Endodermal cell (in vitro differentiated cells): Measurements from ENCODE around the gene PSMG1. TPM values are rescaled to one million over a fixed set of nuclear protein-coding genes. Genes with fewer than 3 reads are reported as not detected.
"Not testable (repeated sequence)": the region's sequence is repeated elsewhere in the genome, so short reads cannot be mapped to it uniquely, and the experiment has no call there.

ENCODE experiments used
- DNase-seq: peaks from one replicate; pipeline ENCODE4 v3.0.0-alpha.2; 2017
- H3K27ac ChIP-seq: 2 replicates; pipeline ENCODE4 v1.5.1; 2013; ENCODE audit warnings: mild to moderate bottlenecking, low read depth, low read length, moderate library complexity
- H3K27me3 ChIP-seq: 2 replicates; pipeline ENCODE4 v1.6.1; 2013; ENCODE audit warnings: mild to moderate bottlenecking, low read length, moderate library complexity; ENCODE audit not compliant: insufficient read depth, control insufficient read depth, poor library complexity, severe bottlenecking
- H3K36me3 ChIP-seq: 2 replicates; pipeline ENCODE4 v1.7.0; 2013; ENCODE audit warnings: mild to moderate bottlenecking, low read length, moderate library complexity; ENCODE audit not compliant: control insufficient read depth, insufficient read depth
- H3K4me1 ChIP-seq: one replicate; pipeline ENCODE4 v1.7.0; 2013; ENCODE audit warnings: low read length; ENCODE audit not compliant: control insufficient read depth, insufficient read depth
- H3K4me3 ChIP-seq: 2 replicates; pipeline ENCODE4 v1.5.1; 2013; ENCODE audit warnings: mild to moderate bottlenecking, low read length, moderate library complexity
- H3K9ac ChIP-seq: 2 replicates; pipeline ENCODE4 v1.6.1; 2013; ENCODE audit warnings: mild to moderate bottlenecking, low read length, moderate library complexity; ENCODE audit not compliant: poor library complexity, severe bottlenecking; ENCODE audit errors: extremely low read depth
- H3K9me3 ChIP-seq: 2 replicates; pipeline ENCODE4 v1.6.1; 2013; ENCODE audit warnings: mild to moderate bottlenecking, low read length, moderate library complexity; ENCODE audit not compliant: control insufficient read depth
- H3K27ac Mint-ChIP-seq: 2 replicates; pipeline ENCODE4 v1.8.0; 2020; ENCODE audit warnings: mixed read lengths
- H3K27me3 Mint-ChIP-seq: 2 replicates; pipeline ENCODE4 v1.8.0; 2021; ENCODE audit warnings: mild to moderate bottlenecking, mixed read lengths; ENCODE audit not compliant: insufficient read depth
- H3K36me3 Mint-ChIP-seq: 2 replicates; pipeline ENCODE4 v1.8.0; 2020; ENCODE audit warnings: low read depth, mixed read lengths
- H3K4me1 Mint-ChIP-seq: 2 replicates; pipeline ENCODE4 v1.8.0; 2020; ENCODE audit warnings: mixed read lengths
- H3K4me3 Mint-ChIP-seq: 2 replicates; pipeline ENCODE4 v1.8.0; 2020; ENCODE audit warnings: mild to moderate bottlenecking, moderate library complexity, mixed read lengths
- H3K9me3 Mint-ChIP-seq: 2 replicates; pipeline ENCODE4 v1.8.0; 2020; ENCODE audit warnings: mild to moderate bottlenecking, mixed read lengths
- WGBS, 2 experiments: methylation state at CpG; one replicate each; pipeline versions ENCODE4 v1.1.5 to v1.1.7; 2013; ENCODE audit warnings: missing lambda C conversion rate in 2 of 2, mixed read lengths in 1 of 2; ENCODE audit not compliant: insufficient coverage in 1 of 2, insufficient read length in 1 of 2; 5-methylcytosine and 5-hydroxymethylcytosine counted together
- total RNA-seq, 2 donors: library from RNA; stranded (reverse); fragmentation: NEBNext Ultra II Directional in 1 of 2; extraction: Animal tissue kit (Norgen Biotek cat#: 25700) in 1 of 2; gene quantifications; 2 replicates in 1 of 2; 3 replicates in 1 of 2; pipeline ENCODE4 v1.2.1, GENCODE V29; 2021
- TF ChIP-seq, protein P1 (sequence below): fragments of 200-600 bp; sonication (generic); conservative IDR thresholded peaks from 2 replicates; pipeline ENCODE4 v1.5.0; 2021; ENCODE audit warnings: antibody characterized with exemption, mild to moderate bottlenecking

PSMG1 gene
- total RNA-seq, 2 donors from 2014 or later = 47.3 to 52.6 TPM

DNA sequence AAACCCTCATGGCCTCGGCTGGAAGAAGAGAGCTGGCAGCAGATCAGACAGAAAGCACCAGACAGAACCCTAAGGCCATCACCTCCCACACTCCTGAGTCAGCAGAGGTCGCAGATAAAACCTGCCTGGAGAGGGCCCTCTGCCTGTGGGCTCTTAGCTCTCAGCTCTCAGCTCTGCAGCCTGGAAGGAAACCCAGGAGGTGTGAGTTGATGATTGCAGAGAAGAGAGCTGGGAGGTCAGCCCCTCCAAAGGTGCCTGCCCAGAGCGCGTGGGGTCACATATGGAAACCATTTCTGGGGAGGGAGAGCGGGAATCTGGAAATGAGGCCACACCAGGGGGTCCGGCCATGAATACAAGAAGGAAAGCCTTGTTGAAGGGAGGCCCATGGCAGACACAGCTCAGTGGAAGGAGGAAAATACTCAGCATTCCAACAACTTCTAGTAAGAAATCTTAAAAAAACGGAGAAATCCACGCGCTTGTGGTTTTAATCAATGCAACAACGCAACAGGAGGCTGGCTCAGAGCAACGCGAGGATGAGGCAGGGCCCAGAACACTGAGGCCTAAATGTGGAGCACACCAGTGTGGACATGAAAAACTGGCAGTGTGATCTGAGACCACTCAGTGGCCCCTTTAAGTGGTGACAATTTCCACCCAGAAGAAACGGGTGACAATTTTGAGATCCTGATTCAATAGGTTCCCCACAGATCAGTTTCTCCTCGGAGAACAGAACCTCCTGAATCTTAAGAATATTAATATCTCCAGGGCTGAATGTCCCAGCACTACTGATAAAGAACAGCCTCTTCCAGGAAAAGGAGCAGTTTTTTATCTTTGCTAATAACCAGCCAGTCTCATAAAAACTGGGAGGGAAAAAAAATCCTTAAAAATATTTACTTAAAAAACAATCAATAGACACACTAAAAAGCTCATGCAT is 45.7 kb downstream of the PSMG1 start:
- Histone ChIP-seq H3K4me3 (no peak overlapping the region), H3K9me3 (peaks cover 6% of the 10 kb centered on the region), H3K27ac (no peak overlapping the region), H3K27me3 (no peaks in the 10 kb centered on the region), H3K4me1 (no peaks in the 10 kb centered on the region), H3K36me3 (no peaks in the 10 kb centered on the region), H3K9ac (no peak overlapping the region)
- no peak overlapping the region for H3K4me3 Mint-ChIP-seq
- TF ChIP-seq, protein P1, sequence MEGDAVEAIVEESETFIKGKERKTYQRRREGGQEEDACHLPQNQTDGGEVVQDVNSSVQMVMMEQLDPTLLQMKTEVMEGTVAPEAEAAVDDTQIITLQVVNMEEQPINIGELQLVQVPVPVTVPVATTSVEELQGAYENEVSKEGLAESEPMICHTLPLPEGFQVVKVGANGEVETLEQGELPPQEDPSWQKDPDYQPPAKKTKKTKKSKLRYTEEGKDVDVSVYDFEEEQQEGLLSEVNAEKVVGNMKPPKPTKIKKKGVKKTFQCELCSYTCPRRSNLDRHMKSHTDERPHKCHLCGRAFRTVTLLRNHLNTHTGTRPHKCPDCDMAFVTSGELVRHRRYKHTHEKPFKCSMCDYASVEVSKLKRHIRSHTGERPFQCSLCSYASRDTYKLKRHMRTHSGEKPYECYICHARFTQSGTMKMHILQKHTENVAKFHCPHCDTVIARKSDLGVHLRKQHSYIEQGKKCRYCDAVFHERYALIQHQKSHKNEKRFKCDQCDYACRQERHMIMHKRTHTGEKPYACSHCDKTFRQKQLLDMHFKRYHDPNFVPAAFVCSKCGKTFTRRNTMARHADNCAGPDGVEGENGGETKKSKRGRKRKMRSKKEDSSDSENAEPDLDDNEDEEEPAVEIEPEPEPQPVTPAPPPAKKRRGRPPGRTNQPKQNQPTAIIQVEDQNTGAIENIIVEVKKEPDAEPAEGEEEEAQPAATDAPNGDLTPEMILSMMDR = peak; percentile 50
- 72 to 85% methylated on average over 4 to 14 of the region's 14 CpGs for WGBS, 2 experiments
- H3K27me3 Mint-ChIP-seq = no peaks in the 10 kb centered on the region
- H3K4me1 Mint-ChIP-seq = peaks cover 15% of the 10 kb centered on the region
- no peaks in the 10 kb centered on the region for H3K36me3 Mint-ChIP-seq
- peak; percentile 82 for DNase-seq
- peak overlapping the region; percentile 83 for H3K27ac Mint-ChIP-seq
- H3K9me3 Mint-ChIP-seq = no peaks in the 10 kb centered on the region

DNA sequence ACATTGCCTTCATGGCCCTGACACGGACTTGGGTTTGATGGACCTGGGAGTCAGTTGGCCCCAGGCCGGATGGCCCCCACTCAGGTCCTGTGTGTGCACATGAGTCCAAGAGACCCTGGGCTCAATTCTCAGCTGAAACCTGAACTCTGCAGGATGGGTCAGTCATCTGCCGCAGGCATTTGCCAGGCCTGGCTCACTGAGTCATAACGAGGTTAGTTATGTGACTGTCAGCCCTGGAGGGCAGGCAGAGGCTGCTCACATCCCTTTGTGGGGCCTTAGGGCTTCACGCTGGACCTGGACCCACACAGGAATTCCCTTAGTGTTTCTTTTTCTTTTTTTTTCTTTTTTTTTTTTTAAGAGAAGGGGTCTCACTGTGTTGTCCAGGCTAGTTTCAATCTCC is 46.5 kb downstream of the PSMG1 start:
- TF ChIP-seq, protein P1 = no peak
- H3K36me3 Mint-ChIP-seq = no peaks in the 10 kb centered on the region
- H3K9ac ChIP-seq = no peak overlapping the region
- no peaks in the 10 kb centered on the region for H3K4me1 ChIP-seq
- no peak for DNase-seq
- WGBS, 2 experiments = 92 to 100% methylated on average over 3 to 5 of the region's 5 CpGs
- H3K4me1 Mint-ChIP-seq = peaks cover 15% of the 10 kb centered on the region
- H3K27ac ChIP-seq = no peak overlapping the region
- peaks cover 6% of the 10 kb centered on the region for H3K9me3 ChIP-seq
- no peaks in the 10 kb centered on the region for H3K27me3 Mint-ChIP-seq
- no peak overlapping the region for H3K27ac Mint-ChIP-seq
- H3K4me3 ChIP-seq = no peak overlapping the region
- H3K4me3 Mint-ChIP-seq = no peak overlapping the region
- no peaks in the 10 kb centered on the region for H3K36me3 ChIP-seq
- H3K27me3 ChIP-seq = no peaks in the 10 kb centered on the region
- no peaks in the 10 kb centered on the region for H3K9me3 Mint-ChIP-seq

DNA sequence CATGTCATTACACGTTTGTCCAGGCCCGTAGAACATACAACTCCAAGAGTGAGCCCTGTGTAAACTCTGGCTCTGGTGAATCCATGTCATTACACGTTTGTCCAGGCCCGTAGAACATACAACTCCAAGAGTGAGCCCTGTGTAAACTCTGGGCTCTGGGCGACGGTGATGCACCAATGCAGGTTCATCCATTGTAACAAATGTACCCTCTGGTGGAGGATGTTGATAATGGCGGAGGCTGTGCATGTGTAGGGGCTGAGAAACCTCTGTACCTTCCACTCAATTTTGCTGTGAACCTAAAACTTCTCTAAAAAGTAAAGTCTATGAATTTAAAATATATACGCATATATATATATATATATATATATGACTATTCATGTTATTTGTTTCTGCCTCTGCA is 47.1 kb downstream of the PSMG1 start:
- H3K27ac ChIP-seq = not testable (repeated sequence)

More for the DNA sequence above, 47.1 kb downstream of the PSMG1 start:
- not testable (repeated sequence) for H3K27me3 Mint-ChIP-seq, H3K4me1 Mint-ChIP-seq, H3K27ac Mint-ChIP-seq, H3K9ac ChIP-seq, H3K4me3 Mint-ChIP-seq, H3K36me3 ChIP-seq, H3K4me1 ChIP-seq, H3K27me3 ChIP-seq, H3K36me3 Mint-ChIP-seq, DNase-seq, H3K4me3 ChIP-seq, H3K9me3 ChIP-seq, H3K9me3 Mint-ChIP-seq
- TF ChIP-seq, protein P1 = peak; percentile 54
- 89 to 100% methylated on average over 1 to 7 of the region's 8 CpGs for WGBS, 2 experiments
